HG02943 (cell line): Measurements from ENCODE around the gene SHANK1.
"Not testable (repeated sequence)": the region's sequence is repeated elsewhere in the genome, so short reads cannot be mapped to it uniquely, and the experiment has no call there.

ENCODE experiments used
- ATAC-seq: cut with Tn5 transposase; IDR thresholded peaks from one replicate; pipeline ENCODE4 v1.9.1; 2021; ENCODE audit warnings: mild to moderate bottlenecking, low read depth, moderate library complexity; ENCODE audit not compliant: unreplicated experiment

Gene SHANK1

GRCh38 chr19:50719566-50719965, at the start of gene SHANK1:
Gene SHANK1 (minus strand): TSS chr19:50719802. CDS start chr19:50716919, 2,883 bp downstream.
- ATAC-seq: no peak

- ATAC-seq: no peak
These were observed 48.7 kb upstream of the SHANK1 start for GRCh38 chr19:50768277-50768676.

GRCh38 chr19:50767263-50767662, 47.7 kb upstream of the SHANK1 start:
- ATAC-seq: not testable (repeated sequence)

- not testable (repeated sequence) for ATAC-seq
These were observed 47.1 kb upstream of the SHANK1 start for GRCh38 chr19:50766746-50767145.

- ATAC-seq: no peak
These were observed 44.8 kb upstream of the SHANK1 start for GRCh38 chr19:50764409-50764808.

- ATAC-seq: not testable (repeated sequence)
These were observed 43.9 kb upstream of the SHANK1 start for GRCh38 chr19:50763521-50763920.

- not testable (repeated sequence) for ATAC-seq
These were observed 41.9 kb upstream of the SHANK1 start for GRCh38 chr19:50761501-50761900.

- no peak for ATAC-seq
These were observed 40.3 kb upstream of the SHANK1 start for GRCh38 chr19:50759886-50760285.

GRCh38 chr19:50759076-50759475, 39.5 kb upstream of the SHANK1 start:
- ATAC-seq: not testable (repeated sequence)

GRCh38 chr19:50757624-50758023, 38.0 kb upstream of the SHANK1 start:
- ATAC-seq: not testable (repeated sequence)

- ATAC-seq: not testable (repeated sequence)
These were observed 36.6 kb upstream of the SHANK1 start for GRCh38 chr19:50756244-50756643.

GRCh38 chr19:50753879-50754278, 34.3 kb upstream of the SHANK1 start:
- no peak for ATAC-seq

- no peak for ATAC-seq
These were observed 30.4 kb upstream of the SHANK1 start for GRCh38 chr19:50750010-50750409.

- no peak for ATAC-seq
These were observed 29.9 kb upstream of the SHANK1 start for GRCh38 chr19:50749490-50749889.

GRCh38 chr19:50747141-50747540, 27.5 kb upstream of the SHANK1 start:
- ATAC-seq: not testable (repeated sequence)

GRCh38 chr19:50745221-50745620, 25.6 kb upstream of the SHANK1 start:
- ATAC-seq: no peak

GRCh38 chr19:50743537-50743936, 23.9 kb upstream of the SHANK1 start:
- no peak for ATAC-seq

- no peak for ATAC-seq
These were observed 21.8 kb upstream of the SHANK1 start for GRCh38 chr19:50741179-50741933.

- ATAC-seq: no peak
These were observed 20.4 kb upstream of the SHANK1 start for GRCh38 chr19:50739914-50740426.

GRCh38 chr19:50739132-50739913, 19.7 kb upstream of the SHANK1 start:
- ATAC-seq: no peak

GRCh38 chr19:50736338-50736737, 16.7 kb upstream of the SHANK1 start:
- ATAC-seq: no peak
